ENCODE data around the gene MYD88. TPM values are rescaled to one million over a fixed set of nuclear protein-coding genes. Genes with fewer than 3 reads are reported as not detected.
"Not testable (repeated sequence)": the region's sequence is repeated elsewhere in the genome, so short reads cannot be mapped to it uniquely, and the experiment has no call there.

MYD88 gene
- polyA plus RNA-seq, 3 donors: 11.9 to 37.7 (median 35.8) TPM

DNA sequence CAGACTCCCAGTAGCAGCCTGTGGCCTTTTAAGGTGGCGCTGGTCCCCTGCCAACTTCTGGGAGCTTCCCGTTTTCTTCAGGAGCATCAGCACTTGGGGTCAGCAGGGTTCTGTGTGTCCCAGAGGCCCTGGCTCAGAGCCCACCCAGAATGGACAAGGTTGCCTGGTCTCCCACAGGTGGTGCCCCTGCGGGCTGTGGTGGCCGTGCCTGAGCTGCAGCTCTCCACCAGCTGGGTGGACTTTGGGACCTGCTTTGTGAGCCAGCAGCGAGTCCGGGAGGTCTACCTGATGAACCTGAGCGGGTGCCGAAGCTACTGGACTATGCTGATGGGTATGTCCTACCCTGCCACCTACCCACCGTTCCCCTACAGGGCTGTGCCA lies 17.0 kb upstream of the MYD88 start:
- H3K27ac ChIP-seq (ENCODE audit: low read depth, low read length): no peak overlapping the region
- 86 to 94% (median 89%) methylated on average over 9 of the region's 9 CpGs for WGBS, 3 donors

DNA sequence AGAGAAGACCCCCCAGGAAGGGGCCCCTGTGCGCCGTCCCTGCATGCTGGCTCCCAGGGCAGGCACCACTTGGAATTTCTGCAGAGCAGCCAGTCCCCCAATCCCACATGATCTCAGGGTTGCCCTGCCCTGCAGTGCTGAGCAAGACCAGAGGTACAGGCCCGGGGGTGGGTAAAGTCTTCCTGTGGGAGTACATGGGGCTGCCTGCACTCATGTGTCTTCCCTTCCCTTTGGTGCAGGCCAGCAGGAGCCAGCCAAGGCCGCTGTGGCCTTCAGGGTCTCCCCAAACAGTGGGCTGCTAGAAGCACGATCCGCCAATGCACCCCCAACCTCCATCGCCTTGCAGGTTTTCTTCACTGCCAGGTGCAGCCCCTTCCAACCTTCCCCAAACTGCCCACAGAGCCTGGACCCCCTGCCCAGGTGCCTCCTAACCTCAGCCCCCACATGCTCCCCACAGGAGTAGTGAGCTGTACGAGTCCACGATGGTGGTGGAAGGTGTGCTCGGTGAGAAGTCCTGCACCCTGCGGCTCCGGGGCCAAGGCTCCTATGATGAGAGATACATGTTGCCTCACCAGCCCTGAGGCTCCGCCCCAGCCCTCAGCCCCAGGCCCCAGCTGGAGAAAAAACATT lies 16.5 kb upstream of the MYD88 start:
- H3K27ac ChIP-seq (ENCODE audit: low read depth, low read length): no peak overlapping the region
- WGBS, 3 donors: 91 to 93% (median 93%) methylated on average over 13 of the region's 13 CpGs

DNA sequence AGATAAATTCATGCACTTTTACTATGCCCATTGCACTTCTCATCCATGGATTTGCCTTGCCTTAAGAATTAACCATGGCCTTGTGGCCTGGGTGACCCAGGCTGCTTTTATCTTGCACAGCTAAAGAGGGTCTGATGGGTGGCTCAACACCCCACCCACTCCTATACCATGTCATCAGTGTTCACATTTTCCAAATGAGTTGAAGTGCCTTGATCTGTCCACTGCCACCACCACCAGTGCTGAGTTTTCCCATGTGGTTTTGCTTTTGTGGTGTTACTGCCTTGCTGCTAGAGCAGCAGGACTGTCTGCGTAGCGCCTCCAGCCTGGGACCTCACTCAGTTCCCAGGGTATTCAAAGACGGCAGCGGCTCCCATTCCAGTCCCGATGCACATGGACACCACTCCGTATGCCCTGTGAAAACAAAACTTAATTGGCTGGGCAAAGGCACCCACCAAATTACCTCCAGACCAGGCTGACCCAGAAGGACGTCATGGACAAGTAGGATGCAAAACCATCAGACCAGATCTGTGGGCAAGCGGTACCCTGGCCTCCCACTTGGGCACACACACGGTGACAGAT lies 15.7 kb upstream of the MYD88 start:
- WGBS, 3 donors: 84 to 91% (median 89%) methylated on average over 9 of the region's 9 CpGs
- H3K27ac ChIP-seq (ENCODE audit: low read depth, low read length): no peak overlapping the region

DNA sequence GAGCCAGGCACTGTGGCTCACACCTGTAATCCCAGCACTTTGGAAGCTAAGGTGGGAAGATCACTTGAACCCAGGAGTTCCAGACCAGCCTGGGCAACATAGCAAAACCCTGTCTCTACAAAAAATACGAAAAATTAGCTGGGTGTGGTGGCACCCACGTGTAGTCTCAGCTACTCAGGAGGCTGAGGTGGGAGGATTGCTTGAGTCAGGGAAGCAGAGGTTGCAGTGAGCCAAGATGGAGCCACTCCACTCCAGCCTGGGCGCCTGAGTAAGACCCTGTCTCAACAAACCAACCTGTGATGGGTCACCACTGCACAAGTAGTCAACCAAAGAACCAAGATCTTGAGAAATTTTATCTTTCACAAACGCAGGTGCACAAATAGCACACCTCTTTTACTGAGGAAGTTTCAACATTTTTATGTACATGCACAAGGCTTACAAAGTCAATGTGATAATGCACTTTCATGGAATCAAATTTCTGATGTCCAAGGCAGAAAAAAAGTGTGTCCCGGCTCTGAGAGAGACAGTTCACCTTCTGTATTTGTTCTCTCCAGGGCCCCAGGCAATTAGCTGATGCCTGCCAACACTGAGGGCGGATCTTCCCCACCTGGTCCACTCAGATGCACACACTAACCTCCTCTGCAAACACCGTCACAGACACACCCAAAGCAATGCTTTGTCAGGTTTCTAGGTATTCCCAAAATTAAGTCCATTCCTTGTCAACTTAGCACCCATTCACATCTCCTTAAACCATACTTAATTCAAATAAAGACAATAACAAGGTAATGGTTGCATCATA lies 13.9 kb upstream of the MYD88 start:
- H3K27ac ChIP-seq (ENCODE audit: low read depth, low read length): no peak overlapping the region
- 69 to 85% (median 79%) methylated on average over 7 of the region's 7 CpGs for WGBS, 3 donors

DNA sequence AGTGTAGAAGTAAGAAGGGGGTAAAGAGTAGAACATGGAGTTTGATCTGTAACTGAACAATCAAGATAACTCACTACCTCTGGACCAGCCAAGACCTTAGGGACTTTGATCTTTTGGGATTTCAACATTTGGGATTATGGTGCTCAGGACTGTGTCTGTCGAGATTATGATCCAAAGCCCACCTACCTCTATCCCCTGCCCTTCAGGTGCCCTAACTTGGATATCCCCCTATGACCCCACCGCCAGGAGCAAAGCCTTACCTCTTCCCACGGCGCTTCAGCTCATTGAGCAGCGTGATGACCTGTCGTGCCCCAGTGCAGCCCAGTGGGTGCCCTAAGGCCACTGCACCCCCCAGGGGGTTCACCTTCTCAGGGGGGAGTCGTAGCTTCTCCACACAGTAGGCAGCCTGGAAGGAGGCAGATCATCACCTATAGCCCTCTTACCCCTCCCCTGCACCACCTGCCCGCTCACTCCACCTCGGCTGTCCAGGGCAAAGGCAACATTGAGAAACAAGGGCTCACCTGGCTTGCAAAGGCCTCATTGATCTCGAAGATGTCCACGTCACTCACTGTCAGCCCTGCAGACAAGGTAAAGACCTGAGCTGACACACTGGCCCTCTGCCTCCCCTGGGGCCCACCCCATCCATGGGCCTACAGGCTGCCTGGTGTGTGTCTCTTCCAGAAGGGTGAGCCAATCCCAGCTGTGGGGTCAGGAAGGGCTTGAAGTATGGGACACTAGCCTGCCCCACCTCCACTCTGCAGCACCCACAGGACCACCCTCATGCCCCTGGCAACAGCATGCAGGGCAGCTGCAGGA lies 12.9 kb upstream of the MYD88 start:
- no peak overlapping the region for H3K27ac ChIP-seq (ENCODE audit: low read depth, low read length)
- WGBS, 3 donors: 91 to 96% (median 94%) methylated on average over 11 of the region's 11 CpGs

DNA sequence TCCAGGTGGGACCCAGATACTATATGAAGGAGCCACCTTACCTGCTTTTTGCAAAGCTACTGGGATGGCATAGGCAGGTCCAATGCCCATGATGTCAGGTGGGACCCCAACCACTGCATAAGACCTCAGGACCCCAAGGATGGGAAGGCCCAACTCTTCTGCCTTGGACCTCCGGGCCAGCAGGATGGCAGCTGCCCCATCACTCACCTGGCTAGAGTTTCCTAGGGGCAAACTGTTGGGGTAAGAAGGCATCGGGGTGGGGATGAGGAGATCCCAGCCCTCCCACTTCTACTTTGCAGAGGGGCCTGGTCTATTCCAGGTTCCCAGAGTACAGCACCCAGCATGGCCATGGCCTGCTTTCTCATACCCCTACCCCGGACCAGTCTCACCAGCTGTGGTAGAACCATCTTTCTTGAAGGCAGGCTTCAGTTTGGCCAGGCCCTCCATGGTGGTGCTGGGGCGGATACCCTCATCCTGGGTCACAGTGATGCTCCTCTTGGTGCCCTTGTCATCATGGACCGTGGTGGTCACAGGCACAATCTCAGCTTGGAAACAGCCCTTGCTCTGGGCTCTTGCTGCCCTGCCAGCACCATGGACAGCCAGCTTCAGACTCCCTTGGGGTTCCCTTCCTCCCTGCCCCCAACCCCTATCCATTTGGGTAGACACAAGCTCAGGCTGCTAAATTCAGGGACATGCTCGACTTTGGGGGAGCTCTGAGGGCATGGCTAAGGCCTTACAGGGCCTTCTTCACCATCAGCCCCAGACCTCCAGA lies 12.2 kb upstream of the MYD88 start:
- no peak overlapping the region for H3K27ac ChIP-seq (ENCODE audit: low read depth, low read length)
- 89 to 96% (median 95%) methylated on average over 6 of the region's 6 CpGs for WGBS, 3 donors

DNA sequence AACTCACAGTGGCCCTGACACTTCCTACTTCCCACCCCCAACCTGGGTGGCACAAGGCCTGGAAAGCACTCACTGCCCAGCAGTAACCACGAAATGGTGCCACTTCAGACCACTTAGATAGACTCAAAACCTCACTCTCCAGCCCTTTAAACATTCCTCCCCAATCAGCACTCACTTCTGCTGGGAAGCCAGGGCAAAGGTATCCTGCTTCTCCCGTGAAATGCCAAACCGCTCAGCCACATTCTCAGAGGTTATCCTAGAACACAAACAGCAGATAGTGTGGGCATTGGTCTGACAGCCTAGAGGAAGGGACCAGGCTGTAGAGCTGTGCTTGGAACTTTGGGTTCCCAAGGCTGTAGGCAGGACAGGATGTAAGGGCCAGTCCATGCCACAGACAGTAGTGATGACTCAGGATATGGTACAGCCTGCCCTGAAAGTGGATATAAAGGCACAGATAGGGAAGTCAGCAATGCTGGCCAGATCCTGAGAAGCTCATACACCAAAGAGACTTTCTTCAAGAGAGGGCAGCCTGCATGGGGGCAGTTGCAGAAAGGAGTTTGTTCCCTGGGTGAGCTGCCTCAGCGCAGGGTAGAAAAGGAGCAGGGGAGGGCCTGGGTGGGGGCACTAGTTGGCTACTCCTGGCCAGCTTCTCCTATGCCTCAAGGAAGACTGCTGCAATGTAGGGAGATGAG lies 10.7 kb upstream of the MYD88 start:
- WGBS, 3 donors: 93 to 96% (median 94%) methylated on average over 4 of the region's 4 CpGs
- no peak overlapping the region for H3K27ac ChIP-seq (ENCODE audit: low read depth, low read length)

DNA sequence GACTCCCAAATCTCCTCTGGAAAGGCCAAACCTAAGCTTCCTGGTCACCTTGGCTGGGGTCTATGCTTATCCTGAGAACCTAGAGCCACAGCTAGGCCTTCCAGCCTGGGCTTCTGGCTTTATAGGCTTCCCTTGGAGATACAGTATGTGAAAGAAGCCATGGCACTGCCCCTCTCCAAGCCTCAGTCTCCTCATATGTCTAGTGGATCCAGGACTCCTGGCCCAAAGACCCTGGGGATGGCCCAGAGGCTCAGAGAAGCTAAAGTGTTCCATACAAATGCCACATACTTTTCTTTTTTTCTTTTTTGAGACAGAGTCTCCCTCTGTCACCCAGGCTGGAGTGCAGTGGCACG lies 10.2 kb upstream of the MYD88 start:
- H3K27ac ChIP-seq (ENCODE audit: low read depth, low read length): no peak overlapping the region
- 94 to 100% (median 96%) methylated on average over 1 of the region's 1 CpG for WGBS, 3 donors

DNA sequence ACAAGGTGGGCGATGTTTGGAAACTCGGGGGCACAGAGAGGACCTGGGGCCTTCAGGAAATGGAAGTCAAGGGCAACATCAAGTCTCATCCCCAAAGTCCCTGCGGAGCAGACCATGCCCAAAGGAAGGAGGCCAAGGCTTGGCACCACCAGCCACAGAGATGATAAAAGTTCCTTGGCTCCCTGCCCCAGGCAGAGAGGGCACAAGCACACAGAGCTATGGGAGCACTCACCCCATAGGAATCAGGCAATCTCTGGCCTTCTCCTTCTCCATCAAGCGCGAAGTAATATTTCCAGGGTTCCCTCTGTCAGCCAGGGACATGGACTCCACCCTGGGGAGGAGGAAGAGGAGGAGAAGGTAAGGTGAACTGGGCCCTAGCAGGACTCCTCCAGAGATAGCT lies 9.4 kb upstream of the MYD88 start:
- H3K27ac ChIP-seq (ENCODE audit: low read depth, low read length): no peak overlapping the region
- 87 to 97% (median 89%) methylated on average over 5 of the region's 5 CpGs for WGBS, 3 donors

DNA sequence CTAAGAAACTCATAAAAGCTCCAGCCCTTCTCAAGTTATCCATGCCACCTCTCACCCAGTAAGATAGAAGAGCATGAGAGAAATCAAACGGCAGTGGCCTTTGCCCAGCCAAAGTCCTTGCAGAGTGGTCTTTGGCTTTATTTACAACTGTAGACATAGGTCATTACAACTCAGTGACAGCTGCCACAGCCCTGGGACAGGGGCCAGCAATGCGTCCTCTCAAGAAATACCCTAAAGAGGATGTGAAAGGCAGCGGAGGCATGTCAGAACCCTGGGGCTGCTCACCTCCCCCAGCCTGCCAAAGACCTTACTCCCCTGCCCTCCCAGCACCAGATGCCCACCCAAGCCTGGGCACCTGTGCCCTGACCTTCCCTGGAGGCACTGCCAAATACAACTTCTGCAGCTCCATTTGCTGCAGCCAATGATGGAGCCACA lies 7.8 kb upstream of the MYD88 start:
- no peak overlapping the region for H3K27ac ChIP-seq (ENCODE audit: low read depth, low read length)
- WGBS, 3 donors: 61 to 78% (median 70%) methylated on average over 3 of the region's 3 CpGs

DNA sequence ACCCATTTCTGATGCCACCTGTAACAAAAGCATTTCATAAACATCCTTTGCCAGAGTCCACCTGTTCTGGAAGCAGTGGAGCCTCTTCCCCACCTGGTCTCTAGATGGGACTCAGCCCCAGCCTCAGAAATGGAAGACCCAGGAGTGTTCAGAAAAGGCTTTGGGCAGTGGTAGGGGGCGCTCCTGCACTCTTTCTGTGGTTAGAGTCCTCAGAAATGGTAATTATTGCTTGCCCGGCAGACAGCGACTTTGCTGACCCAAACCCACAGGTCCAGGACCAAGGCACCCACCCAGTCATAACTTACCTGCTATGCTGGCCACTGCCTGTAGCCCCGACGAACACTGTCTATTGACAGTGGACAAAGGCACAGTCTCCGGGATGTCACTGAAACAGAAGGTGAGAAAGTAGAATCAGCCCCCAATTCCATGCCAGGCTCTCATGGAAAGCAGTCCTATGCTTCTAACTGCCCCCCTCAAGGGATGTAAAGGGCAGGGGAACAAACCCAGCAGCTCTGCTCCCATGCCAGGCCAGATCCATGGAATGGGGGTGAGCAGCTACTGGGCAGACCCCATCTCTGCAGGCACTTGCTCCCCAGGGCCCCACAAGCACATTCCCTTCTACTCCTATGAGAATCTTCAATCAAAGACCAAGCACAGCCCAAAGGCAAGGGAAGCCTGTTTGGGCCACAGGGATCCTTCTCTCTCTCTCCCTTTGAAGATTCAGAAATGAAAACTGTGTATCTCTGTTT lies 6.7 kb upstream of the MYD88 start:
- WGBS, 3 donors: 67 to 76% (median 72%) methylated on average over 6 of the region's 6 CpGs
- H3K27ac ChIP-seq (ENCODE audit: low read depth, low read length): no peak overlapping the region

DNA sequence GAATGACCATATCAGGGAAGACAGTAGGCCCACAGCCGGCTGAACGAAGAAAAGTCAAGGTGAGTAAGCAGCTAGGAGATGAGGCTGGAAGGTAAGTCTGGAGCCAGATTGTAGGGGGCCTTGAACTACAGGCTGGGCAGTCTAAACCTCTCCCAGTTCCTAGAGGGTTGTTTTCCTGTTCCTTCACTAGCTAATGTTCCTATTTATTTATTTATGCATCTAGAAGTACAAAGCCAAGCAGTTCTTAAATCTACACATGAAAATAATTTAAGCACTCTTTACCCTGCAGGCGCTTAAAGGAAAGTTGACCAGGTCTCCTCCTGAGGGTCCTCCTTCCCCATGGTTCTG lies 5.3 kb upstream of the MYD88 start:
- 59 to 99% (median 94%) methylated on average over 3 of the region's 3 CpGs for WGBS, 3 donors
- H3K27ac ChIP-seq (ENCODE audit: low read depth, low read length): no peak overlapping the region

DNA sequence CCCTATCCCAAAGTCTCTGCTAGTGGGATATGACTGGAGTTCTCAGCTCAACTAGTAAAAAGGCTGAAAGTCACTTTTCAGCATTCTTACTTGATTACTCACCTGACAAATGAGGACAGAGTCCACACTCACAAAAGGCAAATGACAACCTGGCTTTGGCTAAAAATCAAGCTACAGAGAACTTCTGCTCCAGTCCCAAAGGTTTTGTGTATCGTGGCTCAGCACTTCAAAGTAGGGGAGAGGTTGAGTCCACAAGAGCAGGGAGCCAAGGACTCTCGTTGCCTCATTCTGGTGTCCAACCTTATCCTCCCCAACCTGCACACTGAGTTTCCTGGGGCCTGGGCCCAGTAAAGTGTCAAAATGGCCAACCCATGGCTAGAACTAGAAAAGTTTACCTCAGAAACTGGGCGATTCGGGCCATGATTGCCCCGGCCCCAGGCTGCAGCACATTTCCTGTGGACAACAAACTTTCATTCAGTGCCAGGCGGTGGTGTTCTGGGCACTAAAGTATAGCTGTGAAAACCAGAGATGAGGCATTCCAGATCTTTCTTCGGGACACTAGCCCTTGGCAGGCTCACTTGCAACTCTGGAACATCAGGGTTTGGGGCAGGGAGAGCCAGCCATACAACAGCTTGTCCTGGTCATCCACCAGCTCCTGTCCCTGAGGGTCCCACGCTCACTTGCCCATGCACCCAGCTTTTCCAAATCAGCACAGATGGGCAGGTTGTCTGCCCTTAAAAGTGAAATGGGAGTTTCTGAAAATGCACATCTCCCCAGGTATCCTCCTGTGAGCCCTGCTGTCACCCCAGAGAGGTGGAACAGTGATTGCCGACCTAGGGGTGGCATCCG lies 4.7 kb upstream of the MYD88 start:
- 62 to 91% (median 83%) methylated on average over 10 of the region's 10 CpGs for WGBS, 3 donors
- no peak overlapping the region for H3K27ac ChIP-seq (ENCODE audit: low read depth, low read length)

DNA sequence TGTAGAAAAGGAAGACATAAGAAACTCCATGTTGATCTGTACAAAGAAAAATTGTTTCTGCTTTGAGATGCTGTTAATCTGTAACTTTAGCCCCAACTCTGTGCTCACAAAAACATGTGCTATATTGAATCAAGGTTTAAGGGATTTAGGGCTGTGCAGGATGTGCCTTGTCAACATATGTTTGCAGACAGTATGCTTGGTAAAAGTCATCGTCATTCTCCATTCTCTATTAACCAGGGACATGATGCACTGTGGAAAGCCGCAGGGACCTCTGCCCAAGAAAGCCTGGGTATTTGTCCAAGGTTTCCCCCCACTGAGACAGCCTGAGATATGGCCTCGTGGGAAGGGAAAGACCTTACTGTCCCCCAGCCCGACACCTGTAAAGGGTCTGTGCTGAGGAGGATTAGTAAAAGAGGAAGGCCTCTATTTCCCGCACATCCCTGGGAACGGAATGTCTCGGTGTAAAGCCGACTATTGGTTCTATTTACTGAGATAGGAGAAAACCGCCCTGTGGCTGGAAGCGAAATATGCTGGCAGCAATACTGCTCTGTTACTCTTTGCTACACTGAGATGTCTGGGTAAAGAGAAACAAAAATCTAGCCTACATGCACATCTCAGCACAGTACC lies 3.8 kb upstream of the MYD88 start:
- WGBS, 3 donors: 55 to 93% (median 89%) methylated on average over 10 of the region's 10 CpGs
- H3K27ac ChIP-seq (ENCODE audit: low read depth, low read length): not testable (repeated sequence)

DNA sequence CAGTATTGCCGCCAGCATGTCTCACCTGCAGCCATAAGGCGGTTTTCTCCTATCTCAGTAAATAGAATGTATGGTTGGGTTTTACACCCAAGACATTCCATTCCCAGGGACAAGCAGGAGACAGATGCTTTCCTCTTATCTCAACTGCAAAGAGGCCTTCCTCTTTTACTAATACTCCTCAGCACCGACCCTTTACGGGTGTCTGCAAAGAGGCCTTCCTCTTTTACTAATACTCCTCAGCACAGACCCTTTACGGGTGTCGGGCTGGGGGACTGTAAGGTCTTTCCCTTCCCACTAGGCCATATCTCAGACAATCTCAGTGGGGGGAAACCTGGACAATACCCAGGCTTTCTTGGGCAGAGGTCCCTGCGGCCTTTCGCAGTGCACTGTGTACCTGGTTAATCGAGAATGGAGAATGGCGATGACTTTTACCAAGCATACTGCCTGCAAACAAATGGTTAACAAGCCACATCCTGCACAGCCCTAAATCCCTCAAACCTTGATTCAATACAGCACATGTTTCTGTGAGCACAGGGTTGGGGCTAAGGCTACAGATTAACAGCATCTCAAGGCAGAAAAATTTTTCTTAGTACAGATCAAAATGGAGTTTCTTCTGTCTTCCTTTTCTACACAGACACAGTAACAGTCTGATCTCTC lies 2.7 kb upstream of the MYD88 start:
- H3K27ac ChIP-seq (ENCODE audit: low read depth, low read length): not testable (repeated sequence)
- WGBS, 3 donors: 35 to 59% (median 49%) methylated on average over 10 of the region's 10 CpGs

DNA sequence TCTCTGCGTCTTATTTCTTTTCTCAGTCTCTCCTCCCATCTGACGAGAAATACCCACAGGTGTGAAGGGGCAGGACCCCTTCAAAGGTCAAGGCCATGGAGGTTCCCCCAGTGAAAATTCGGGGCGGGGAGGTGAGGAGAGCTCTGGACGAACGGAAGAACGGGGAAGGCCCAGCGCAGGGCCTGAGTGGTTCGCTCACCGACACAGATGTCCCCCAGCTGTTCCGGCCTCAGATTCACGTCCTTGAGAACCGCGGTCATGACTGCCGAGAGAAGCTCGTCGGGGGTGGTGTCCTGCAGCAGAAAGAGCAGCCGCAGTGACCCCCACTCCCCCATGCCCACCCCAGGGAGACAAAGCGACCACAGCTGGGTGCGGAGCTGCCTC lies 2.1 kb upstream of the MYD88 start:
- 1% methylated on average over 19 to 20 of the region's 20 CpGs for WGBS, 3 donors
- no peak overlapping the region for H3K27ac ChIP-seq (ENCODE audit: low read depth, low read length)

Data from adipose tissue (tissue), 3 donors.